ENCODE results near the gene TNNI2. TPM values are rescaled to one million over a fixed set of nuclear protein-coding genes. Genes with fewer than 3 reads are reported as not detected.

The TNNI2 gene
- total RNA-seq, 1 experiment from 2014 or later: not detected

GRCh38 chr11:1854949-1855885 is 16.4 kb downstream of the TNNI2 start:
- WGBS (ENCODE audit: extremely low coverage, insufficient read length, low lambda C conversion rate): no CpG with 5 or more reads among the region's 26 CpGs

More at GRCh38 chr11:1854949-1855885, 16.4 kb downstream of the TNNI2 start:
- Histone ChIP-seq H4K5ac (ENCODE audit: insufficient read length, low read depth, low read length) (no peak overlapping the region), H3K27me3 (ENCODE audit: insufficient read depth, low read length) (no peaks in the 10 kb centered on the region), H3T11ph (ENCODE audit: low read length) (no peak overlapping the region), H2BK15ac (ENCODE audit: low read depth, low read length) (no peak overlapping the region), H3K56ac (ENCODE audit: insufficient read length, low read depth, low read length) (no peak overlapping the region), H2AFZ (ENCODE audit: low read length) (no peak overlapping the region), H3K27ac (ENCODE audit: insufficient read length, low read depth, low read length) (no peak overlapping the region), H3K79me1 (ENCODE audit: insufficient read depth, low read depth, low read length, poor library complexity, severe bottlenecking) (no peaks in the 10 kb centered on the region), H3K4ac (ENCODE audit: low read depth, low read length) (no peak overlapping the region), H3K23ac (ENCODE audit: insufficient read length, low read depth, low read length) (no peak overlapping the region), H3K79me2 (ENCODE audit: insufficient read depth, low read length) (no peaks in the 10 kb centered on the region), H2BK120ac (ENCODE audit: low read depth, low read length, poor library complexity, severe bottlenecking) (no peak overlapping the region), H2AK5ac (ENCODE audit: insufficient read length, low read length) (no peak overlapping the region), H4K91ac (ENCODE audit: insufficient read length, low read depth, low read length) (no peak overlapping the region), H3K4me2 (ENCODE audit: insufficient read depth, insufficient read length, low read length) (no peak overlapping the region), H3K4me1 (ENCODE audit: insufficient read depth, low read length) (no peaks in the 10 kb centered on the region), H3K18ac (ENCODE audit: insufficient read length, low read depth, low read length) (no peak overlapping the region), H2BK20ac (ENCODE audit: low read depth, low read length, poor library complexity, severe bottlenecking) (no peak overlapping the region), H3K9me3 (ENCODE audit: control insufficient read depth, low read depth, low read length) (no peaks in the 10 kb centered on the region), H2BK5ac (ENCODE audit: insufficient read length, low read length) (no peak overlapping the region), H4K8ac (replicated peaks; ENCODE audit: insufficient read length, low read depth, low read length) (no peak overlapping the region), H3K23me2 (ENCODE audit: insufficient read length, low read depth, low read length, poor library complexity, severe bottlenecking) (no peaks in the 10 kb centered on the region), H2BK12ac (ENCODE audit: insufficient read length, low read depth, low read length) (no peak overlapping the region), H3K14ac (ENCODE audit: insufficient read depth, low read length) (no peak overlapping the region), H4K20me1 (ENCODE audit: control insufficient read depth, insufficient read depth, insufficient read length) (no peaks in the 10 kb centered on the region), H3K9ac (ENCODE audit: extremely low read depth, insufficient read length, low read length) (no peak overlapping the region)
- DNase-seq: no peak
- Mint-ChIP-seq H3K27ac (no peak overlapping the region), H3K27me3 (ENCODE audit: low read depth) (peaks cover 12% of the 10 kb centered on the region), H3K36me3 (ENCODE audit: insufficient read depth in 1 of 3, low read depth in 3 of 3) (no peaks in the 10 kb centered on the region), H3K9me3 (no peaks in the 10 kb centered on the region), H3K4me3 (no peak overlapping the region), H3K4me1 (no peaks in the 10 kb centered on the region)
- TF ChIP-seq CTCF (conservative IDR thresholded peaks at IDR 0.05): no peak

All from H9 (cell line).